GM12878 (cell line): ENCODE data around the gene UPK1B. TPM values are rescaled to one million over a fixed set of nuclear protein-coding genes. Genes with fewer than 3 reads are reported as not detected.
A peak's percentile ranks its signal among the peaks of the same experiment; 100 is the strongest.

Source experiments
- CEBPZ ChIP-seq: fragments of 150-350 bp; IDR thresholded peaks from 2 replicates; pipeline ENCODE4 v1.6.1; 2016; ENCODE audit warnings: low read depth, low read length
- HDGF ChIP-seq: fragments of 450-650 bp; IDR thresholded peaks from 2 replicates; pipeline ENCODE4 v1.6.1; 2016; ENCODE audit warnings: antibody characterized with exemption
- IRF5 ChIP-seq: fragments of 450-650 bp; IDR thresholded peaks from 2 replicates; pipeline ENCODE4 v1.6.1; 2017; ENCODE audit warnings: borderline replicate concordance
- MTA2 ChIP-seq: fragments of 450-650 bp; IDR thresholded peaks from 2 replicates; pipeline ENCODE4 v1.6.1; 2016; ENCODE audit warnings: low read depth, mild to moderate bottlenecking, moderate library complexity
- MXI1 ChIP-seq: fragments of 150-350 bp; IDR thresholded peaks from 2 replicates; pipeline ENCODE4 v1.6.1; 2011; ENCODE audit warnings: low read depth, mild to moderate bottlenecking, inconsistent platforms, low read length, improper control_type of control experiment
- NBN ChIP-seq: fragments of 450-650 bp; IDR thresholded peaks from 2 replicates; pipeline ENCODE4 v1.6.1; 2016
- NFIC ChIP-seq: IDR thresholded peaks from 2 replicates; pipeline ENCODE4 v1.6.1; 2012; ENCODE audit warnings: low read depth, mild to moderate bottlenecking, inconsistent platforms, low read length, moderate library complexity
- PAX8 ChIP-seq: fragments of 450-650 bp; IDR thresholded peaks from 2 replicates; pipeline ENCODE4 v1.6.1; 2017; ENCODE audit warnings: mild to moderate bottlenecking, moderate library complexity
- PML ChIP-seq: IDR thresholded peaks from 2 replicates; pipeline ENCODE4 v1.6.1; 2012; ENCODE audit warnings: low read length, inconsistent platforms
- RBBP5 ChIP-seq: fragments of 200-600 bp; sonication (generic); conservative IDR thresholded peaks from 2 replicates; pipeline ENCODE4 v1.6.1; 2016
- SMAD5 ChIP-seq: IDR thresholded peaks from 2 replicates; pipeline ENCODE4 v1.6.1; 2016; ENCODE audit warnings: antibody characterized with exemption, low read depth
- ZBTB11 ChIP-seq: fragments of 450-650 bp; formaldehyde crosslinking; IDR thresholded peaks from 2 replicates; pipeline ENCODE4 v1.5.0; 2022; ENCODE audit warnings: mild to moderate bottlenecking, missing genetic modification characterization
- ZBTB40 ChIP-seq: fragments of 450-650 bp; IDR thresholded peaks from 2 replicates; pipeline ENCODE4 v1.6.1; 2016; ENCODE audit warnings: mild to moderate bottlenecking, moderate library complexity, borderline replicate concordance
- ZSCAN29 ChIP-seq: fragments of 450-650 bp; IDR thresholded peaks from 2 replicates; pipeline ENCODE4 v1.6.1; 2017; ENCODE audit warnings: mild to moderate bottlenecking, moderate library complexity
- ZZZ3 ChIP-seq: IDR thresholded peaks from 2 replicates; pipeline ENCODE4 v1.6.1; 2011; ENCODE audit warnings: low read depth; ENCODE audit not compliant: control insufficient read depth, insufficient read length
- polyA plus RNA-seq, 11 experiments: library from polyadenylated mRNA; depleted of rRNA in 4 of 11; unstranded in 6 of 11; stranded (reverse) in 5 of 11; fragments of >200 nt; fragmentation: Nextera tagmentation in 4 of 11; fragmentation: Illumina TruSeq in 1 of 11; extraction: Ambion mirVana in 4 of 11; extraction: Trizol in 1 of 11; gene quantifications; 1 replicate in 1 of 11; 2 replicates in 10 of 11; pipeline versions ENCODE4 v1.2.1 to v1.2.3, GENCODE V29; 2011 to 2016; ENCODE audit warnings: inconsistent platforms in 2 of 11, missing spikeins in 2 of 11, low read depth in 1 of 11
- total RNA-seq, 4 experiments: library from RNA; depleted of rRNA in 3 of 4; stranded (reverse); fragments of >200 nt in 3 of 4; fragmentation: Illumina TruSeq in 1 of 4; extraction: Trizol in 1 of 4; gene quantifications; 2 replicates each; pipeline versions ENCODE4 v1.2.1 to v1.2.3, GENCODE V29; 2013 to 2021
- TF ChIP-seq, protein P1 (sequence below): fragments of 450-650 bp; IDR thresholded peaks from 2 replicates; pipeline ENCODE4 v1.6.1; 2018; ENCODE audit warnings: borderline replicate concordance, mild to moderate bottlenecking; ENCODE audit not compliant: partially characterized antibody

UPK1B gene
- total and polyA plus RNA-seq, 10 of the 15 experiments (the other 5 are each of a cell fraction or from before 2014, with no cell fraction given), result not detected

DNA sequence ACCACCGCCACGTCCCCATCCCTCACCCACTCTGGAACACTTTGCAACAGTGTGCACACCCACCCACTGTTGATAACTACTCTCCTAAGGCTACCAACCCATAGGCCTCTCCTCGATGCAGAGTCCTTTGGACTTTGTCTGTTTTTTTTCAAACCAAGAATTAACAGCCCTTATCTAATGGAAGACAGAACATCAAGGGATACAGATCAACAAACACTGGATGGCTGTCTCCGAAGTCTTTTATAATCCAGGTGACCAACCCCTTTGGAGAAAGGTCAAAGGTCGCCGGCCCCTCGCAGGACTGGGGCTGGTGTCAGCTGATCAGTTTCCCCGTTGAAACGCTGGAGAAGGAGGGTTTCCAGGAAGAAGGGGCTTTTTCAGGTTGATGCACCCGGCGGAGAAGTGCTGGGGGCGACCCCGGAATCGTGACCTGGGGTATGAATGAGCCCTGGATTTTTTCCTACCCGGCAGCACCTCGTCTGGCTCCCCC lies 66.7 kb downstream of the UPK1B start (continued):
- TF ChIP-seq ZBTB40, result no peak
- TF ChIP-seq MXI1, result no peak
- no peak for TF ChIP-seq ZZZ3
- TF ChIP-seq SMAD5, result no peak
- TF ChIP-seq NBN, result peak; percentile 22; the same call in 1 of the 2 replicates
- TF ChIP-seq, protein P1, sequence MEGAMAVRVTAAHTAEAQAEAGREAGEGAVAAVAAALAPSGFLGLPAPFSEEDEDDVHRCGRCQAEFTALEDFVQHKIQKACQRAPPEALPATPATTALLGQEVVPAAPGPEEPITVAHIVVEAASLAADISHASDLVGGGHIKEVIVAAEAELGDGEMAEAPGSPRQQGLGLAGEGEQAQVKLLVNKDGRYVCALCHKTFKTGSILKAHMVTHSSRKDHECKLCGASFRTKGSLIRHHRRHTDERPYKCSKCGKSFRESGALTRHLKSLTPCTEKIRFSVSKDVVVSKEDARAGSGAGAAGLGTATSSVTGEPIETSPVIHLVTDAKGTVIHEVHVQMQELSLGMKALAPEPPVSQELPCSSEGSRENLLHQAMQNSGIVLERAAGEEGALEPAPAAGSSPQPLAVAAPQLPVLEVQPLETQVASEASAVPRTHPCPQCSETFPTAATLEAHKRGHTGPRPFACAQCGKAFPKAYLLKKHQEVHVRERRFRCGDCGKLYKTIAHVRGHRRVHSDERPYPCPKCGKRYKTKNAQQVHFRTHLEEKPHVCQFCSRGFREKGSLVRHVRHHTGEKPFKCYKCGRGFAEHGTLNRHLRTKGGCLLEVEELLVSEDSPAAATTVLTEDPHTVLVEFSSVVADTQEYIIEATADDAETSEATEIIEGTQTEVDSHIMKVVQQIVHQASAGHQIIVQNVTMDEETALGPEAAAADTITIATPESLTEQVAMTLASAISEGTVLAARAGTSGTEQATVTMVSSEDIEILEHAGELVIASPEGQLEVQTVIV, result no peak
- TF ChIP-seq RBBP5, result no peak
- no peak for TF ChIP-seq PAX8
- TF ChIP-seq PML, result no peak
- no peak for TF ChIP-seq ZBTB11 (CRISPR knock-in tag)
- TF ChIP-seq MTA2, result 0 out of 2 replicates have a peak, but pooled peaks have one; percentile 30
- no peak for TF ChIP-seq NFIC
- TF ChIP-seq IRF5, result no peak
- TF ChIP-seq ZSCAN29, result no peak
- 0 out of 2 replicates have a peak, but pooled peaks have one; percentile 43 for TF ChIP-seq HDGF
- no peak for TF ChIP-seq CEBPZ
